HL-60 (cell line): Measurements from ENCODE around the gene TFAP2A.

ENCODE experiments used
- GABPA ChIP-seq: IDR thresholded peaks from 2 replicates; pipeline ENCODE4 v1.6.1; 2012; ENCODE audit warnings: low read depth
- POLR2AphosphoS5 ChIP-seq: IDR thresholded peaks from 2 replicates; pipeline ENCODE4 v1.6.1; 2012; ENCODE audit warnings: low read depth
- TF ChIP-seq, protein P1 (sequence below): IDR thresholded peaks from one replicate; pipeline ENCODE4 v1.5.1; 2011; ENCODE audit warnings: low read length, control low read depth, inconsistent platforms; ENCODE audit not compliant: insufficient read depth

DNA sequence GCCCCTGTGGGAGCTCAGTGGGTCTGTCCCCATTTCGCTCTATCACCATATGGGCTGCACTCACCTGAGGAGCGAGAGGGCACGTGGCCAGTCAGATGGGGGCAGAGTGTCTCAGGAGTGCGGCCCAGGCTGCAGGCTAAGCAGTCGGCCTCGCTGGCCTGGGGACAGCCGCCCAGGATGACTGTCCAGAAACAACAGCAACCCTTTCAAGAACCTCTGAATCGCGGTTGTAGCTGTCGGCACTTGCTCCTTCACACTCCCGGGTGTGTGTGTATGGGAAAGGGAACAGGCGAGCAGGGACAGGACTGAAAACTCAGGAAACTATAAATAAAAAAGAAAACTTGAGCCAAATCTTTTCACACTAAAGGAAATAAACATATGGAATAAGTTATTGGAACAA lies 63.1 kb downstream of the TFAP2A start:
- TF ChIP-seq GABPA (no peak), POLR2AphosphoS5 (no peak)
- TF ChIP-seq, protein P1, sequence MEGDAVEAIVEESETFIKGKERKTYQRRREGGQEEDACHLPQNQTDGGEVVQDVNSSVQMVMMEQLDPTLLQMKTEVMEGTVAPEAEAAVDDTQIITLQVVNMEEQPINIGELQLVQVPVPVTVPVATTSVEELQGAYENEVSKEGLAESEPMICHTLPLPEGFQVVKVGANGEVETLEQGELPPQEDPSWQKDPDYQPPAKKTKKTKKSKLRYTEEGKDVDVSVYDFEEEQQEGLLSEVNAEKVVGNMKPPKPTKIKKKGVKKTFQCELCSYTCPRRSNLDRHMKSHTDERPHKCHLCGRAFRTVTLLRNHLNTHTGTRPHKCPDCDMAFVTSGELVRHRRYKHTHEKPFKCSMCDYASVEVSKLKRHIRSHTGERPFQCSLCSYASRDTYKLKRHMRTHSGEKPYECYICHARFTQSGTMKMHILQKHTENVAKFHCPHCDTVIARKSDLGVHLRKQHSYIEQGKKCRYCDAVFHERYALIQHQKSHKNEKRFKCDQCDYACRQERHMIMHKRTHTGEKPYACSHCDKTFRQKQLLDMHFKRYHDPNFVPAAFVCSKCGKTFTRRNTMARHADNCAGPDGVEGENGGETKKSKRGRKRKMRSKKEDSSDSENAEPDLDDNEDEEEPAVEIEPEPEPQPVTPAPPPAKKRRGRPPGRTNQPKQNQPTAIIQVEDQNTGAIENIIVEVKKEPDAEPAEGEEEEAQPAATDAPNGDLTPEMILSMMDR: no peak
